Measurements from ENCODE around the gene ZBP1. TPM values are rescaled to one million over a fixed set of nuclear protein-coding genes. Genes with fewer than 3 reads are reported as not detected.

ZBP1 gene
- total RNA-seq, 1 donor from 2014 or later: 0.49 TPM

- intact Hi-C loops (cut with DNase I): no loop called here
- ATAC-seq (no peak), DNase-seq (ENCODE audit: low spot score) (peak; percentile 64)
Observed at GRCh38 chr20:57622579-57623381, 2.6 kb upstream of the ZBP1 start.

- intact Hi-C loops (cut with DNase I): no loop called here
- no peak for ATAC-seq
- DNase-seq (ENCODE audit: low spot score): no peak
Observed at GRCh38 chr20:57622201-57622570, 2.0 kb upstream of the ZBP1 start.

- intact Hi-C loops (cut with DNase I): no loop called here
- ATAC-seq: no peak
- DNase-seq (ENCODE audit: low spot score): peak; percentile 53
Observed at GRCh38 chr20:57621421-57622200, 1.4 kb upstream of the ZBP1 start.

GRCh38 chr20:57620999-57621398 is 773 bp upstream of the ZBP1 start:
- intact Hi-C loops (cut with DNase I): no loop called here
- no peak for ATAC-seq
- DNase-seq (ENCODE audit: low spot score): no peak

- peak; percentile 61 for DNase-seq (ENCODE audit: low spot score)
Observed at GRCh38 chr20:57619051-57619831, 985 bp downstream of the ZBP1 start.

GRCh38 chr20:57618764-57619050 is 1.5 kb downstream of the ZBP1 start:
- DNase-seq (ENCODE audit: low spot score) (no peak), ATAC-seq (no peak)
- intact Hi-C loops (cut with DNase I): no loop called here

More at GRCh38 chr20:57619051-57619831, 985 bp downstream of the ZBP1 start:
- peak; percentile 65 for ATAC-seq
- intact Hi-C loops (cut with DNase I): no loop called here

- ATAC-seq: no peak
- peak; percentile 50 for DNase-seq (ENCODE audit: low spot score)
- intact Hi-C loops (cut with DNase I): no loop called here
Observed at GRCh38 chr20:57618091-57618763, 2.0 kb downstream of the ZBP1 start.

- DNase-seq (ENCODE audit: low spot score) (no peak), ATAC-seq (no peak)
- intact Hi-C loops (cut with DNase I): no loop called here
Observed at GRCh38 chr20:57617079-57617795, 3.0 kb downstream of the ZBP1 start.

GRCh38 chr20:57616143-57616951 is 3.9 kb downstream of the ZBP1 start:
- ATAC-seq (no peak), DNase-seq (ENCODE audit: low spot score) (peak; percentile 41)
- intact Hi-C loops (cut with DNase I): no loop called here

GRCh38 chr20:57615445-57615811 is 4.8 kb downstream of the ZBP1 start:
- intact Hi-C loops (cut with DNase I): no loop called here
- ATAC-seq (no peak), DNase-seq (ENCODE audit: low spot score) (no peak)

GRCh38 chr20:57614490-57615444 is 5.5 kb downstream of the ZBP1 start:
- intact Hi-C loops (cut with DNase I): no loop called here
- no peak for ATAC-seq
- DNase-seq (ENCODE audit: low spot score): peak; percentile 51

- ATAC-seq: no peak
- DNase-seq (ENCODE audit: low spot score): peak; percentile 27
- intact Hi-C loops (cut with DNase I): no loop called here
Observed at GRCh38 chr20:57613481-57613921, 6.7 kb downstream of the ZBP1 start.

- DNase-seq (ENCODE audit: low spot score): peak; percentile 36
Observed at GRCh38 chr20:57612916-57613315, 7.3 kb downstream of the ZBP1 start.

GRCh38 chr20:57612436-57612835 is 7.8 kb downstream of the ZBP1 start:
- intact Hi-C loops (cut with DNase I): no loop called here
- ATAC-seq (no peak), DNase-seq (ENCODE audit: low spot score) (no peak)

More at GRCh38 chr20:57612916-57613315, 7.3 kb downstream of the ZBP1 start:
- intact Hi-C loops (cut with DNase I): no loop called here
- ATAC-seq: no peak

- intact Hi-C loops (cut with DNase I): no loop called here
- DNase-seq (ENCODE audit: low spot score) (peak; percentile 49), ATAC-seq (peak; percentile 19)
Observed at GRCh38 chr20:57611586-57612311, 8.5 kb downstream of the ZBP1 start.

All from sciatic nerve (tissue), 2 donors.